Heart left ventricle (tissue), 16 donors: ENCODE data around the gene MAML2. TPM values are rescaled to one million over a fixed set of nuclear protein-coding genes. Genes with fewer than 3 reads are reported as not detected.

Experiments used
- ATAC-seq, 4 donors: fragments of 200-7000 bp; cut with Tn5 transposase; one replicate each; pipeline ENCODE4 v1.9.1; 2020 to 2022; ENCODE audit warnings: moderate library complexity in 4 of 4, mild to moderate bottlenecking in 3 of 4, moderate number of reproducible peaks in 1 of 4
- DNase-seq, 5 donors: peaks; one replicate each; pipeline ENCODE4 v3.0.0-alpha.2; 2020
- H3K27ac ChIP-seq, 12 donors: fragments of 200-600 bp; sonication (generic) in 4 of 12; one replicate each; pipeline versions ENCODE4 v1.5.0 to v1.8.0; 2016 to 2022; ENCODE audit warnings: mild to moderate bottlenecking in 2 of 12
- H3K27me3 ChIP-seq, 9 donors: fragments of 200-600 bp; sonication (generic) in 2 of 9; one replicate each; pipeline versions ENCODE4 v1.5.1 to v1.8.0; 2016 to 2022; ENCODE audit warnings: mild to moderate bottlenecking in 3 of 9
- H3K36me3 ChIP-seq, 9 donors: fragments of 200-600 bp; sonication (generic) in 2 of 9; one replicate each; pipeline versions ENCODE4 v1.5.0 to v1.8.0; 2018 to 2022; ENCODE audit warnings: mild to moderate bottlenecking in 2 of 9
- H3K4me1 ChIP-seq, 12 donors: fragments of 200-600 bp; sonication (generic) in 4 of 12; one replicate each; pipeline versions ENCODE4 v1.5.0 to v1.8.0; 2016 to 2022; ENCODE audit warnings: mild to moderate bottlenecking in 3 of 12
- H3K4me3 ChIP-seq, 12 donors: fragments of 200-600 bp; sonication (generic) in 4 of 12; one replicate each; pipeline versions ENCODE4 v1.5.0 to v1.8.0; 2017 to 2022; ENCODE audit warnings: mild to moderate bottlenecking in 9 of 12, moderate library complexity in 4 of 12
- H3K9me3 ChIP-seq, 12 donors: fragments of 200-600 bp; sonication (generic) in 4 of 12; one replicate each; pipeline versions ENCODE4 v1.5.0 to v1.8.0; 2016 to 2022; ENCODE audit warnings: mild to moderate bottlenecking in 1 of 12
- POLR2A ChIP-seq, 2 donors: fragments of 450-650 bp; IDR thresholded peaks; one replicate each; pipeline ENCODE4 v1.6.1; 2017; ENCODE audit warnings: antibody characterized with exemption in 2 of 2, mild to moderate bottlenecking in 2 of 2, moderate library complexity in 2 of 2
- WGBS, 4 donors: extraction: QIAGEN DNeasy Blood & Tissue Kit in 2 of 4; methylation state at CpG; one replicate each; pipeline versions ENCODE4 v1.1.5 to v1.1.7; 2013 to 2018; 5-methylcytosine and 5-hydroxymethylcytosine counted together
- intact Hi-C, 10 donors: fragments of 100-400 bp; cut with DNase I; formaldehyde crosslinking; loops; one replicate each; pipeline versions ENCODE4 v1.11.1 to v1.14.2; 2022
- polyA plus RNA-seq, 2 donors: library from polyadenylated mRNA; stranded (reverse); fragments of 200-250 nt; gene quantifications; one replicate each; pipeline ENCODE4 v1.2.3, GENCODE V29; 2013
- total RNA-seq, 9 donors: library from RNA; depleted of rRNA in 2 of 9; stranded (reverse); fragments of >200 nt in 2 of 9; fragmentation: NEBNext Ultra II Directional in 3 of 9; extraction: Animal tissue kit (Norgen Biotek cat#: 25700) in 3 of 9; gene quantifications; one replicate each; pipeline versions ENCODE4 v1.1.0 to v1.2.4, GENCODE V29; 2016 to 2023
- TF ChIP-seq, protein P1 (sequence below), 12 donors: fragments of 200-600 bp; sonication (generic) in 4 of 12; IDR thresholded peaks; one replicate each; pipeline versions ENCODE4 v1.5.0 to v1.8.0; 2018 to 2022; ENCODE audit warnings: antibody characterized with exemption in 12 of 12, mild to moderate bottlenecking in 5 of 12
- donor health status: ischemic (EF 13 %, LVEDD 7.1; RV severe dilation, severe dysfunction).
- donor health status: healthy with polysubstance abuse.
- donor health status: DM: no; HTN: yes; CAD: no.
- donor health status: DM: no; HTN: no; CAD: no.
- donor health status: ischemic (EF 25% LVEDD 6.9; RV normal size, moderate dysfunction).
- donor health status: ischemic (EF 25% LVEDD 5.7; RV mildly dilated, moderate dysfunction).
- donor health status: healthy.
- donor health status: DM: yes; HTN: yes; CAD: no.
- donor health status: ischemic (EF 35%, LVEDD 5.7; RV mildly dilated, moderate dysfunction).
- donor health status: nonischemic (EF 11% LVEDD 7.7; RV severe dilation, severe dysfunction).
- donor health status: DM: yes; HTN: yes; CAD: no.
- donor health status: PGD.
- donor health status: ischemic (EF 29% LVEDD 5.4; RV normal size, mild dysfunction).
- donor health status: nonischemic (EF 23%, LVEDD 6.1; RV moderate dilation, normal function).

MAML2 gene
- total and polyA plus RNA-seq, 11 donors, result 1.3 to 10.8 (median 4.8) TPM

GRCh38 chr11:96257972-96258934, 84.7 kb downstream of the MAML2 start:
- intact Hi-C loops, result loop anchor here in 1 of 10 donors (5.0 to 10.0 kb wide), 2 partner anchors 47 to 84 kb away; partner anchors contain the start of gene MAML2
- no peaks in the 10 kb centered on the region for H3K36me3 ChIP-seq
- peak overlapping the region; percentile 7 to 88 (median 56) for H3K27ac ChIP-seq
- H3K9me3 ChIP-seq, result no peaks in the 10 kb centered on the region
- no peaks in the 10 kb centered on the region for H3K27me3 ChIP-seq
- ATAC-seq (peak; percentile 24 to 61 (median 30)), DNase-seq (peak in 1 of 5 donors; percentile 25)
- 48 to 53% (median 50%) methylated on average over 4 of the region's 4 CpGs for WGBS, 4 donors
- no peak for TF ChIP-seq POLR2A (IDR thresholded peaks at IDR 0.05)
- TF ChIP-seq, protein P1, sequence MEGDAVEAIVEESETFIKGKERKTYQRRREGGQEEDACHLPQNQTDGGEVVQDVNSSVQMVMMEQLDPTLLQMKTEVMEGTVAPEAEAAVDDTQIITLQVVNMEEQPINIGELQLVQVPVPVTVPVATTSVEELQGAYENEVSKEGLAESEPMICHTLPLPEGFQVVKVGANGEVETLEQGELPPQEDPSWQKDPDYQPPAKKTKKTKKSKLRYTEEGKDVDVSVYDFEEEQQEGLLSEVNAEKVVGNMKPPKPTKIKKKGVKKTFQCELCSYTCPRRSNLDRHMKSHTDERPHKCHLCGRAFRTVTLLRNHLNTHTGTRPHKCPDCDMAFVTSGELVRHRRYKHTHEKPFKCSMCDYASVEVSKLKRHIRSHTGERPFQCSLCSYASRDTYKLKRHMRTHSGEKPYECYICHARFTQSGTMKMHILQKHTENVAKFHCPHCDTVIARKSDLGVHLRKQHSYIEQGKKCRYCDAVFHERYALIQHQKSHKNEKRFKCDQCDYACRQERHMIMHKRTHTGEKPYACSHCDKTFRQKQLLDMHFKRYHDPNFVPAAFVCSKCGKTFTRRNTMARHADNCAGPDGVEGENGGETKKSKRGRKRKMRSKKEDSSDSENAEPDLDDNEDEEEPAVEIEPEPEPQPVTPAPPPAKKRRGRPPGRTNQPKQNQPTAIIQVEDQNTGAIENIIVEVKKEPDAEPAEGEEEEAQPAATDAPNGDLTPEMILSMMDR (IDR thresholded peaks at IDR 0.05), result no peak
- peaks cover 0 to 85% (median 56%) of the 10 kb centered on the region in 12 donors for H3K4me1 ChIP-seq
- H3K4me3 ChIP-seq, result peak overlapping the region in 1 of 12 donors; percentile 33

DNA sequence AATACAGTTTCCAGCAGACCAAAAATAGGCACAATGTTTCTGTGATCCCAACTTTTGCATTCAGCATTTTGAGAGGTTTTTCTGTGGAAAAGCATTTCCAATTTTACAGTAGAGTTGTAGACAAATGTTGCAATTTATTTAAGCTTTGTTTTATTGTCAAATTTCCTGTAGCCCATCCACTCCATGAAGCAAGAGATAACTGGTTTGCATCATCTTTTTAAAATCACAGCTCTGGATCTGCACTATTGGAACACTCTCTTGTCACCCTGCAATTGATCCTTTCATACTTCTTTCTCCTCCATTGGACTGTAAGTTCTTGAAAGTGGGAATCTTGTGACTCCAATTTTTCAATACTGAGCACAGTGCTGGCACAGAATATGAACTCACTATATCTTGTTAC, 86.0 kb downstream of the MAML2 start:
- no peak for DNase-seq
- Histone ChIP-seq H3K27ac (peak overlapping the region in 3 of 12 donors; percentile 67 to 88 (median 73)), H3K4me1 (peaks cover 0 to 80% (median 56%) of the 10 kb centered on the region in 12 donors)

GRCh38 chr11:96256215-96257011, 86.6 kb downstream of the MAML2 start:
- TF ChIP-seq POLR2A (IDR thresholded peaks at IDR 0.05), result no peak
- TF ChIP-seq, protein P1 (IDR thresholded peaks at IDR 0.05), result no peak
- Histone ChIP-seq H3K27ac (peak overlapping the region in 2 of 12 donors; percentile 28 to 88), H3K9me3 (no peaks in the 10 kb centered on the region), H3K4me1 (peaks cover 0 to 80% (median 56%) of the 10 kb centered on the region in 12 donors), H3K27me3 (no peaks in the 10 kb centered on the region), H3K36me3 (no peaks in the 10 kb centered on the region), H3K4me3 (no peak overlapping the region)
- DNase-seq (no peak), ATAC-seq (no peak)
- WGBS, 4 donors, result 59 to 66% (median 62%) methylated on average over 8 of the region's 8 CpGs
- intact Hi-C loops, result loop anchor here in 1 of 10 donors (5.0 to 10.0 kb wide), 2 partner anchors 48 to 86 kb away; partner anchors contain the start of gene MAML2

More for the DNA sequence above, 86.0 kb downstream of the MAML2 start:
- intact Hi-C loops, result loop anchor here in 1 of 10 donors (5.0 to 10.0 kb wide), 2 partner anchors 48 to 85 kb away; partner anchors contain the start of gene MAML2
- Histone ChIP-seq H3K9me3 (no peaks in the 10 kb centered on the region), H3K4me3 (no peak overlapping the region), H3K36me3 (no peaks in the 10 kb centered on the region), H3K27me3 (no peaks in the 10 kb centered on the region)
- ATAC-seq, result no peak
- TF ChIP-seq, protein P1 (IDR thresholded peaks at IDR 0.05), result no peak
- TF ChIP-seq POLR2A (IDR thresholded peaks at IDR 0.05), result no peak
